Measurements from ENCODE around the gene ROR2.

ROR2 gene

GRCh38 chr9:91771864-91772263 is 178.2 kb downstream of the ROR2 start:
- DNase-seq = no peak
- ATAC-seq = no peak

GRCh38 chr9:91771027-91771426 is 179.0 kb downstream of the ROR2 start:
- no peak for DNase-seq
- no peak for ATAC-seq

- no peak for ATAC-seq
Observed at GRCh38 chr9:91770229-91770628, 179.8 kb downstream of the ROR2 start.

GRCh38 chr9:91768977-91769916 is 180.8 kb downstream of the ROR2 start:
- DNase-seq = no peak
- ATAC-seq = no peak

More at GRCh38 chr9:91770229-91770628, 179.8 kb downstream of the ROR2 start:
- DNase-seq = no peak

- DNase-seq = no peak
- no peak for ATAC-seq
Observed at GRCh38 chr9:91768507-91768906, 181.5 kb downstream of the ROR2 start.

GRCh38 chr9:91766315-91767069 is 183.5 kb downstream of the ROR2 start:
- ATAC-seq = no peak
- DNase-seq = no peak

- DNase-seq (no peak), ATAC-seq (no peak)
Observed at GRCh38 chr9:91765296-91765695, 184.7 kb downstream of the ROR2 start.

GRCh38 chr9:91764661-91765060 is 185.4 kb downstream of the ROR2 start:
- ATAC-seq = no peak
- DNase-seq = no peak

- no peak for DNase-seq
- no peak for ATAC-seq
Observed at GRCh38 chr9:91761362-91761761, 188.7 kb downstream of the ROR2 start.

GRCh38 chr9:91760906-91761305 is 189.1 kb downstream of the ROR2 start:
- ATAC-seq (no peak), DNase-seq (no peak)

- peak; percentile 49 for ATAC-seq
- peak; percentile 52 for DNase-seq
Observed at GRCh38 chr9:91758491-91758981, 191.5 kb downstream of the ROR2 start.

GRCh38 chr9:91757782-91758181 is 192.2 kb downstream of the ROR2 start:
- ATAC-seq = no peak
- DNase-seq = no peak

- DNase-seq (no peak), ATAC-seq (no peak)
Observed at GRCh38 chr9:91756510-91756780, 193.6 kb downstream of the ROR2 start.

- ATAC-seq = no peak
- no peak for DNase-seq
Observed at GRCh38 chr9:91755761-91756509, 194.1 kb downstream of the ROR2 start.

- DNase-seq = no peak
- no peak for ATAC-seq
Observed at GRCh38 chr9:91753711-91754110, 196.3 kb downstream of the ROR2 start.

GRCh38 chr9:91751922-91752321 is 198.1 kb downstream of the ROR2 start:
- ATAC-seq = no peak

GRCh38 chr9:91750343-91750742 is 199.7 kb downstream of the ROR2 start:
- ATAC-seq (no peak), DNase-seq (no peak)

More at GRCh38 chr9:91751922-91752321, 198.1 kb downstream of the ROR2 start:
- no peak for DNase-seq

GRCh38 chr9:91746904-91747303 is 203.1 kb downstream of the ROR2 start:
- DNase-seq = no peak
- no peak for ATAC-seq

- DNase-seq (no peak), ATAC-seq (no peak)
Observed at GRCh38 chr9:91746357-91746756, 203.7 kb downstream of the ROR2 start.

GRCh38 chr9:91744114-91744513 is 205.9 kb downstream of the ROR2 start:
- ATAC-seq = no peak
- DNase-seq = no peak

- no peak for DNase-seq
- ATAC-seq = no peak
Observed at GRCh38 chr9:91741522-91741921, 208.5 kb downstream of the ROR2 start.

GRCh38 chr9:91740701-91741100 is 209.3 kb downstream of the ROR2 start:
- DNase-seq (no peak), ATAC-seq (no peak)

Measured in stimulated activated naive CD8-positive, alpha-beta T cell treated with anti-CD3 and anti-CD28 coated beads, Interleukin-15, Interleukin-2, amounts not matched to agents 100 U/mL and 50 U/mL, for 24 hours (primary cell).